GM21367 (cell line): ENCODE results near the gene AZIN2.
"Not testable (repeated sequence)": the region's sequence is repeated elsewhere in the genome, so short reads cannot be mapped to it uniquely, and the experiment has no call there.

Source experiments
- ATAC-seq: cut with Tn5 transposase; IDR thresholded peaks from one replicate; pipeline ENCODE4 v1.9.1; 2021; ENCODE audit not compliant: unreplicated experiment

AZIN2 gene

GRCh38 chr1:33126411-33127000 is 45.6 kb downstream of the AZIN2 start:
- no peak for ATAC-seq

GRCh38 chr1:33127001-33127823 is 46.3 kb downstream of the AZIN2 start:
- peak; percentile 94 for ATAC-seq

- ATAC-seq: no peak
These were observed 47.8 kb downstream of the AZIN2 start for GRCh38 chr1:33128781-33129180.

GRCh38 chr1:33130297-33130696 is 49.3 kb downstream of the AZIN2 start:
- ATAC-seq: no peak

- no peak for ATAC-seq
These were observed 50.2 kb downstream of the AZIN2 start for GRCh38 chr1:33131191-33131590.

GRCh38 chr1:33132549-33132948 is 51.6 kb downstream of the AZIN2 start:
- ATAC-seq: no peak

- ATAC-seq: no peak
These were observed 52.6 kb downstream of the AZIN2 start for GRCh38 chr1:33133478-33134105.

- not testable (repeated sequence) for ATAC-seq
These were observed 55.1 kb downstream of the AZIN2 start for GRCh38 chr1:33136041-33136440.

GRCh38 chr1:33137800-33138199 is 56.8 kb downstream of the AZIN2 start:
- ATAC-seq: no peak

GRCh38 chr1:33140153-33141149 is 59.5 kb downstream of the AZIN2 start:
- no peak for ATAC-seq

- ATAC-seq: no peak
These were observed 60.3 kb downstream of the AZIN2 start for GRCh38 chr1:33141216-33141615.

- ATAC-seq: no peak
These were observed 60.8 kb downstream of the AZIN2 start for GRCh38 chr1:33141781-33142180.

GRCh38 chr1:33142483-33143064 is 61.6 kb downstream of the AZIN2 start:
- no peak for ATAC-seq

GRCh38 chr1:33143176-33143575 is 62.2 kb downstream of the AZIN2 start:
- ATAC-seq: no peak

- no peak for ATAC-seq
These were observed 62.7 kb downstream of the AZIN2 start for GRCh38 chr1:33143698-33144097.

GRCh38 chr1:33146003-33146402 is 65.0 kb downstream of the AZIN2 start:
- ATAC-seq: no peak

- no peak for ATAC-seq
These were observed 66.5 kb downstream of the AZIN2 start for GRCh38 chr1:33147275-33147996.

GRCh38 chr1:33147997-33148314 is 67.0 kb downstream of the AZIN2 start:
- no peak for ATAC-seq

- no peak for ATAC-seq
These were observed 67.7 kb downstream of the AZIN2 start for GRCh38 chr1:33148615-33149014.
